ENCODE measurements around the gene IRGQ. TPM values are rescaled to one million over a fixed set of nuclear protein-coding genes. Genes with fewer than 3 reads are reported as not detected.
"Not testable (repeated sequence)": the region's sequence is repeated elsewhere in the genome, so short reads cannot be mapped to it uniquely, and the experiment has no call there.

IRGQ gene
- total RNA-seq, 1 experiment from 2014 or later: 26.6 TPM

- no peak for DNase-seq (ENCODE audit: low read depth)
Observed at GRCh38 chr19:43597876-43598275, 1.9 kb upstream of the IRGQ start.

- DNase-seq (ENCODE audit: low read depth): peak; percentile 15
Observed at GRCh38 chr19:43596842-43597461, 1.0 kb upstream of the IRGQ start.

- no peak for DNase-seq (ENCODE audit: low read depth)
Observed at GRCh38 chr19:43595605-43595998, 332 bp downstream of the IRGQ start.

- peak; percentile 68 for DNase-seq (ENCODE audit: low read depth)
Observed at GRCh38 chr19:43594710-43595604, 977 bp downstream of the IRGQ start.

GRCh38 chr19:43594081-43594697 is 1.7 kb downstream of the IRGQ start:
- no peak for DNase-seq (ENCODE audit: low read depth)

- DNase-seq (ENCODE audit: low read depth): no peak
Observed at GRCh38 chr19:43592800-43593350, 3.1 kb downstream of the IRGQ start.

GRCh38 chr19:43591904-43592772 is 3.8 kb downstream of the IRGQ start:
- DNase-seq (ENCODE audit: low read depth): no peak

GRCh38 chr19:43589678-43590077 is 6.3 kb downstream of the IRGQ start:
- DNase-seq (ENCODE audit: low read depth): no peak

GRCh38 chr19:43589277-43589676 is 6.7 kb downstream of the IRGQ start:
- DNase-seq (ENCODE audit: low read depth): no peak

GRCh38 chr19:43587029-43587428 is 8.9 kb downstream of the IRGQ start:
- not testable (repeated sequence) for DNase-seq (ENCODE audit: low read depth)

GRCh38 chr19:43586346-43586745 is 9.6 kb downstream of the IRGQ start:
- no peak for DNase-seq (ENCODE audit: low read depth)

GRCh38 chr19:43584484-43584883 is 11.4 kb downstream of the IRGQ start:
- no peak for DNase-seq (ENCODE audit: low read depth)

- no peak for DNase-seq (ENCODE audit: low read depth)
Observed at GRCh38 chr19:43582495-43582894, 13.4 kb downstream of the IRGQ start.

- no peak for DNase-seq (ENCODE audit: low read depth)
Observed at GRCh38 chr19:43581467-43581866, 14.5 kb downstream of the IRGQ start.

GRCh38 chr19:43578787-43579186 is 17.1 kb downstream of the IRGQ start:
- no peak for DNase-seq (ENCODE audit: low read depth)

- DNase-seq (ENCODE audit: low read depth): no peak
Observed at GRCh38 chr19:43575955-43576878, 19.7 kb downstream of the IRGQ start.

GRCh38 chr19:43575156-43575950 is 20.6 kb downstream of the IRGQ start, which contains the start of the genes PINLYP and XRCC1:
Gene PINLYP, plus strand, starts transcription at chr19:43575801. Its CDS starts 1,391 bp downstream, at chr19:43577192.
Gene XRCC1, minus strand, starts transcription at chr19:43575527. Its CDS starts 69 bp downstream, at chr19:43575458.
- peak; percentile 99 for DNase-seq (ENCODE audit: low read depth)

- DNase-seq (ENCODE audit: low read depth): peak; percentile 91
Observed at GRCh38 chr19:43574424-43575155, 21.3 kb downstream of the IRGQ start.

Data from M059J (cell line).